IMR-90 (cell line): Measurements from ENCODE around the gene ABTB2.

Experiments used
- BHLHE40 ChIP-seq: fragments of 150-350 bp; IDR thresholded peaks from 2 replicates; pipeline ENCODE4 v1.6.1; 2016; ENCODE audit warnings: mild to moderate bottlenecking, low read depth, low read length
- CEBPB ChIP-seq: IDR thresholded peaks from 2 replicates; pipeline ENCODE4 v1.6.1; 2012; ENCODE audit warnings: low read depth, low read length, improper control_type of control experiment
- FOS ChIP-seq: fragments of 150-350 bp; IDR thresholded peaks from 2 replicates; pipeline ENCODE4 v1.6.1; 2016; ENCODE audit warnings: low read depth, low read length
- MAFK ChIP-seq: IDR thresholded peaks from 2 replicates; pipeline ENCODE4 v1.6.1; 2012; ENCODE audit warnings: low read depth, low read length, improper control_type of control experiment
- MAZ ChIP-seq: IDR thresholded peaks from 2 replicates; pipeline ENCODE4 v1.6.1; 2012; ENCODE audit warnings: low read depth, mild to moderate bottlenecking, low read length, improper control_type of control experiment, moderate library complexity, borderline replicate concordance
- MXI1 ChIP-seq: IDR thresholded peaks from 2 replicates; pipeline ENCODE4 v1.6.1; 2012; ENCODE audit warnings: low read depth, mild to moderate bottlenecking, low read length, moderate library complexity, borderline replicate concordance
- POLR2A ChIP-seq: IDR thresholded peaks from 2 replicates; pipeline ENCODE4 v1.6.1; 2012; ENCODE audit warnings: mild to moderate bottlenecking, low read depth, low read length
- RAD21 ChIP-seq: IDR thresholded peaks from 2 replicates; pipeline ENCODE4 v1.6.1; 2012; ENCODE audit warnings: low read length, improper control_type of control experiment
- RCOR1 ChIP-seq: IDR thresholded peaks from 2 replicates; pipeline ENCODE4 v1.6.1; 2012; ENCODE audit warnings: mild to moderate bottlenecking, low read length, improper control_type of control experiment; ENCODE audit not compliant: insufficient replicate concordance
- RFX5 ChIP-seq: IDR thresholded peaks from 2 replicates; pipeline ENCODE4 v1.8.0; 2012; ENCODE audit warnings: low read depth, mild to moderate bottlenecking, low read length, moderate library complexity
- SMC3 ChIP-seq: fragments of 150-350 bp; IDR thresholded peaks from 2 replicates; pipeline ENCODE4 v1.6.1; 2016; ENCODE audit warnings: low read depth, mild to moderate bottlenecking, antibody characterized with exemption, low read length, moderate library complexity
- TF ChIP-seq, protein P1 (sequence below): conservative IDR thresholded peaks from 2 replicates; pipeline ENCODE4 v1.5.1; 2012; ENCODE audit warnings: mild to moderate bottlenecking, low read depth, low read length, improper control_type of control experiment
- TF ChIP-seq, protein P2 (sequence below): fragments of 150-350 bp; IDR thresholded peaks from 2 replicates; pipeline ENCODE4 v1.6.1; 2017; ENCODE audit warnings: mild to moderate bottlenecking, antibody characterized with exemption, low read length, low read depth
- TF ChIP-seq, protein P3 (sequence below): fragments of 150-350 bp; IDR thresholded peaks from 2 replicates; pipeline ENCODE4 v1.6.1; 2016; ENCODE audit warnings: low read depth, mild to moderate bottlenecking, low read length, moderate library complexity, borderline replicate concordance

DNA sequence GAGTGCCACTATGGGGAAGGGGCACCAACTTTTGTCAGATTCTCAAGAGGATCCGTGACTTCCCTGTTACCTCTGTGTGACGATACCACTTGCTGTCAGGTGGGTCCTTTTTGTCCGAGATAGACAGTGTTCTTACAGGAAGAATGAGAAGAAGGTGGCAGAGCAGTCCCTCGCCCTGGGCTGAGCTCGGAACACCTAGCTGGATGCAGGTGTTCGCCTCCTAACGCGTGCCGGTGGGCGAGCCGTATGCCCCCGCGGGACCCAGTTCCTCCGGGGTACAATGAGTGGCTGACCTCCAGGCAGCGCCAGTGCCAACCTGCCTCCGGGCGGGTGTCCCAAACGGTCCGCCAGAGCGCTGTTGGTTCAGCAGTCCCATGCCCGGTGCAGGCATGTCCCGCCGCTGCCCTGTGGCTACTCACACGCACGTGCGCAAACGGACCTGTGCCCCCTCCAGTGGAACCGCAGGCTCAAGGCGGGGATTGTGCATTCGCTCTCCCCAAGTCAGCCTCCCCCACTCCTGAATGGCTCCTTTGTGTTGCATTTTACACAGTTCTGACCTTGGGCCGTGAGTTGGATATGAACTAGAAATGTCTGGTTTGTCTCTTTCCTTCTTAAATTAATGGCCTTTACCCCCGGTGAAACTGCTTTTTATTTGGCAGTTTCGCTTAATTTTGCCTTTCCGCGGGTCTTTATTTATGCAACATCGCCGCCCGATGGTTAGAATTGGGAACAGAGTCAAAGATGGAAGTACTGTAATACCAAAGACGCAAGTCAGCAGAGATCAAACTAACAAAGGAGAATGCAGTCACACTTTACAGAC lies 1.1 kb upstream of the ABTB2 start:
- no peak; the same call in 1 of the 2 replicates for TF ChIP-seq POLR2A
- TF ChIP-seq, protein P1, sequence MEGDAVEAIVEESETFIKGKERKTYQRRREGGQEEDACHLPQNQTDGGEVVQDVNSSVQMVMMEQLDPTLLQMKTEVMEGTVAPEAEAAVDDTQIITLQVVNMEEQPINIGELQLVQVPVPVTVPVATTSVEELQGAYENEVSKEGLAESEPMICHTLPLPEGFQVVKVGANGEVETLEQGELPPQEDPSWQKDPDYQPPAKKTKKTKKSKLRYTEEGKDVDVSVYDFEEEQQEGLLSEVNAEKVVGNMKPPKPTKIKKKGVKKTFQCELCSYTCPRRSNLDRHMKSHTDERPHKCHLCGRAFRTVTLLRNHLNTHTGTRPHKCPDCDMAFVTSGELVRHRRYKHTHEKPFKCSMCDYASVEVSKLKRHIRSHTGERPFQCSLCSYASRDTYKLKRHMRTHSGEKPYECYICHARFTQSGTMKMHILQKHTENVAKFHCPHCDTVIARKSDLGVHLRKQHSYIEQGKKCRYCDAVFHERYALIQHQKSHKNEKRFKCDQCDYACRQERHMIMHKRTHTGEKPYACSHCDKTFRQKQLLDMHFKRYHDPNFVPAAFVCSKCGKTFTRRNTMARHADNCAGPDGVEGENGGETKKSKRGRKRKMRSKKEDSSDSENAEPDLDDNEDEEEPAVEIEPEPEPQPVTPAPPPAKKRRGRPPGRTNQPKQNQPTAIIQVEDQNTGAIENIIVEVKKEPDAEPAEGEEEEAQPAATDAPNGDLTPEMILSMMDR = peak; percentile 82
- TF ChIP-seq, protein P2, sequence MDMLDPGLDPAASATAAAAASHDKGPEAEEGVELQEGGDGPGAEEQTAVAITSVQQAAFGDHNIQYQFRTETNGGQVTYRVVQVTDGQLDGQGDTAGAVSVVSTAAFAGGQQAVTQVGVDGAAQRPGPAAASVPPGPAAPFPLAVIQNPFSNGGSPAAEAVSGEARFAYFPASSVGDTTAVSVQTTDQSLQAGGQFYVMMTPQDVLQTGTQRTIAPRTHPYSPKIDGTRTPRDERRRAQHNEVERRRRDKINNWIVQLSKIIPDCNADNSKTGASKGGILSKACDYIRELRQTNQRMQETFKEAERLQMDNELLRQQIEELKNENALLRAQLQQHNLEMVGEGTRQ = no peak
- peak; percentile 93 for TF ChIP-seq SMC3
- no peak for TF ChIP-seq RFX5
- peak; percentile 86 for TF ChIP-seq RAD21
- TF ChIP-seq FOS = no peak
- peak; percentile 79; the same call in 1 of the 2 replicates for TF ChIP-seq MXI1
- no peak for TF ChIP-seq CEBPB
- peak; percentile 41 for TF ChIP-seq MAFK
- TF ChIP-seq MAZ = peak; percentile 40; the same call in 1 of the 2 replicates
- TF ChIP-seq BHLHE40 = peak; percentile 87
- no peak for TF ChIP-seq RCOR1
- TF ChIP-seq, protein P3, sequence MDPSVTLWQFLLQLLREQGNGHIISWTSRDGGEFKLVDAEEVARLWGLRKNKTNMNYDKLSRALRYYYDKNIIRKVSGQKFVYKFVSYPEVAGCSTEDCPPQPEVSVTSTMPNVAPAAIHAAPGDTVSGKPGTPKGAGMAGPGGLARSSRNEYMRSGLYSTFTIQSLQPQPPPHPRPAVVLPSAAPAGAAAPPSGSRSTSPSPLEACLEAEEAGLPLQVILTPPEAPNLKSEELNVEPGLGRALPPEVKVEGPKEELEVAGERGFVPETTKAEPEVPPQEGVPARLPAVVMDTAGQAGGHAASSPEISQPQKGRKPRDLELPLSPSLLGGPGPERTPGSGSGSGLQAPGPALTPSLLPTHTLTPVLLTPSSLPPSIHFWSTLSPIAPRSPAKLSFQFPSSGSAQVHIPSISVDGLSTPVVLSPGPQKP = no peak
